GM10266 (cell line): ENCODE data around the gene CNTNAP2.
"Not testable (repeated sequence)": the region's sequence is repeated elsewhere in the genome, so short reads cannot be mapped to it uniquely, and the experiment has no call there.

Experiments used
- DNase-seq: peaks from one replicate; pipeline ENCODE4 v3.0.0; 2012; ENCODE audit errors: extremely low spot score
- TF ChIP-seq, protein P1 (sequence below): IDR thresholded peaks from 2 replicates; pipeline ENCODE4 v1.5.1; 2012; ENCODE audit warnings: mild to moderate bottlenecking, low read depth; ENCODE audit not compliant: control insufficient read depth, insufficient read depth; ENCODE audit errors: missing control alignments

CNTNAP2 gene

DNA sequence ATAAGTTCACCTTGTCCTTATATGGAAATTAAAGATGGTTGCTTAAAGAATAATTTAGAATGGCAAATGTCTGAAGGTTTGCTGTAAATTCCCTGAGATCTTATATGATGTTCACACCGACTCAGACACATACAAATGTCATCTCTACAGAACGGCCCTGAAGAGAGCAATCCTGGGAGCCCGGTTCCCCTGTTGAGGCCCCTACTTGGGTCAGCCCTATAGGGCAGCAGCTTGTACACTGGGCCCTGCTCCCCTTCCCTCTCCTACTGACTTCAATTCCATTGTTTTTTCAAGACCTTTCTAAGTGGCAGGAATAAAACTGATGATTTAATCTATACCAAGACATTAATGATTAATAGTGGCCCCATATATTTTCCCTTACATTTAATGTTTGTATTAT lies 1660.7 kb downstream of the CNTNAP2 start:
- DNase-seq = no peak
- TF ChIP-seq, protein P1, sequence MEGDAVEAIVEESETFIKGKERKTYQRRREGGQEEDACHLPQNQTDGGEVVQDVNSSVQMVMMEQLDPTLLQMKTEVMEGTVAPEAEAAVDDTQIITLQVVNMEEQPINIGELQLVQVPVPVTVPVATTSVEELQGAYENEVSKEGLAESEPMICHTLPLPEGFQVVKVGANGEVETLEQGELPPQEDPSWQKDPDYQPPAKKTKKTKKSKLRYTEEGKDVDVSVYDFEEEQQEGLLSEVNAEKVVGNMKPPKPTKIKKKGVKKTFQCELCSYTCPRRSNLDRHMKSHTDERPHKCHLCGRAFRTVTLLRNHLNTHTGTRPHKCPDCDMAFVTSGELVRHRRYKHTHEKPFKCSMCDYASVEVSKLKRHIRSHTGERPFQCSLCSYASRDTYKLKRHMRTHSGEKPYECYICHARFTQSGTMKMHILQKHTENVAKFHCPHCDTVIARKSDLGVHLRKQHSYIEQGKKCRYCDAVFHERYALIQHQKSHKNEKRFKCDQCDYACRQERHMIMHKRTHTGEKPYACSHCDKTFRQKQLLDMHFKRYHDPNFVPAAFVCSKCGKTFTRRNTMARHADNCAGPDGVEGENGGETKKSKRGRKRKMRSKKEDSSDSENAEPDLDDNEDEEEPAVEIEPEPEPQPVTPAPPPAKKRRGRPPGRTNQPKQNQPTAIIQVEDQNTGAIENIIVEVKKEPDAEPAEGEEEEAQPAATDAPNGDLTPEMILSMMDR = no peak

DNA sequence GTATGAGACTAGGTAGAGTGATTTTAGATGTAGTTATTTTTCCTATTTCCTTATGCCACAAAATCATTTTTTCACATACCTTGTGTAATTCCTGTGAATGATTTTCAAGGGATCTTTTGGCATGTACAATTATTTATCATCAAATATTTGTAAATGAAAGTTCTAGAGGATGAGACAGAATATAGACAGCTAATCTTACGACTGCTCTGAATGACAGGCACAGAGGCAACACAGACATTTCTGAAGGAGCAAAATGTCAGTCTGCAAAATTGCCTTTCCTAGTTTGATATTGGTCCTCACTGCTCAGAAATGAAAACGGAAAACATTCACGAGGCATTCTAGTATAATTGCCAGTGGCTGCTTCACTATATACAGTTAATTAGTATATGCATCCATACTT lies 1663.3 kb downstream of the CNTNAP2 start:
- no peak for DNase-seq
- TF ChIP-seq, protein P1 = no peak

DNA sequence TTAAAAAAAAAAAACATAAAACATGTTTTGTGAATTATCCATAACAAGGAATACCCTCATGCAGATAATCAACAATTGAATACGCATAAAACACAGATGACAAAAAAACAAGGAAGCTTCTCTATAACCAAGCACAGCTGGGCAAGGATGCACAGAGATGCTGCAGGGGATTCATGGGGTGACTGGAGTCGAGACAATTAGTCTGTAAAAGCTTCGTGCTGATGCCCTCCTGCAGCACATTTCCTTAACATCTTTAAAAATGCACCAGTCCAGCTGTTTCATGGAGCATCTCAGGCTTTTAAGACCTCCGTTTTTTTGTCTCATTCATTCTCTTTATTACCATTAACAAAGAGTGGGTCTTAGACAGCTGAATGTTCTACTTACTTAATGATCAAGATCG lies 1680.0 kb downstream of the CNTNAP2 start:
- TF ChIP-seq, protein P1 = no peak
- DNase-seq = no peak

DNA sequence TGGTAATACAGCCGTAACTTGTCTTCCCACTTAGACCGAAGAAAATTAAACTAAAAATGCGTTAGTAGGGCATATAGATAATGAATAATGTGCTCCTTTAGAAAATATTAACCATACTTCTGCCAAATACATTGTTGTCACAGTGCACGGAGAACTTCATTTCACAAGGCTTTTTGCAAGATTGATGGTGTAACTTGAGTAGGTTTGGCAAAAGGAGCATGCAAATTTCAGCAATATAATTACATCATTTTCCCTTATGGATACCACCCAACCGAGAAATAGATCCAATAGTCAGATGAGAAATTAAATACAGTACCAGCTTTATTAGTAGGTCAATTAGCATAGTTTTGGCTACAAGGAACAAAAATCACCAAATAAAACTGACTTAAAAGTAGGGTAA lies 1681.4 kb downstream of the CNTNAP2 start:
- DNase-seq = no peak
- TF ChIP-seq, protein P1 = no peak

DNA sequence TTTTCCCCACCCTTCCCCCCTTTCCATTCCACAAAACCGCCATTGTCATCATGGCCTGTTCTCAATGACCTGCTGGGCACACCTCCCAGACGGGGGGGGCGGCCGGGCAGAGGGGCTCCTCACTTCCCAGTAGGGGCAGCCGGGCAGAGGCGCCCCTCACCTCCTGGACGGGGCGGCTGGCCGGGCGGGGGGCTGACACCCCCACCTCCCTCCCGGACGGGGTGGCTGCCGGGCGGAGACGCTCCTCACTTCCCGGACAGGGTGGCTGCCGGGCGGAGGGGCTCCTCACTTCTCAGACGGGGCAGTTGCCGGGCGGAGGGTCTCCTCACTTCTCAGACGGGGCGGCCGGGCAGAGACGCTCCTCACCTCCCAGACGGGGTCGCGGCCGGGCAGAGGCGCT lies 1685.2 kb downstream of the CNTNAP2 start:
- DNase-seq = not testable (repeated sequence)

DNA sequence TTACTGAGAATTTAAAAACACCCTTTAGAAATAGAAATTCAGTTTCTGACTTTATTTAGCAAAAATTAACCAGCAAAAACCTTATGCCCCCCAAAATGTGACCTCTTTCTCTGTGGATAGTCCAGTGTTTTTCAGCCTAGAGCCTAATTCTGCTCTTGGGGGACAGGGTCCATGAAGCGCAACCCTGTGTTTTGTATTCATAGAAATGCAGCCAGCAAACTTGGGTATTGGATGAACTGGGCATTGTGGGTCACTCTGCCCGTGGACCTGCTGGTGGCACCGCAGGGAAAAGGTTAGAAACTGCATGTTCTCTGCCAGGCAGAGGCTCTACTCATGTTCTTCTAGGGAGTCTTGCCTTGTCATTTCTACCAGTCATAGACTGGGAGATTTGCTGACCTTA lies 1686.5 kb downstream of the CNTNAP2 start:
- DNase-seq = no peak
- TF ChIP-seq, protein P1 = no peak

DNA sequence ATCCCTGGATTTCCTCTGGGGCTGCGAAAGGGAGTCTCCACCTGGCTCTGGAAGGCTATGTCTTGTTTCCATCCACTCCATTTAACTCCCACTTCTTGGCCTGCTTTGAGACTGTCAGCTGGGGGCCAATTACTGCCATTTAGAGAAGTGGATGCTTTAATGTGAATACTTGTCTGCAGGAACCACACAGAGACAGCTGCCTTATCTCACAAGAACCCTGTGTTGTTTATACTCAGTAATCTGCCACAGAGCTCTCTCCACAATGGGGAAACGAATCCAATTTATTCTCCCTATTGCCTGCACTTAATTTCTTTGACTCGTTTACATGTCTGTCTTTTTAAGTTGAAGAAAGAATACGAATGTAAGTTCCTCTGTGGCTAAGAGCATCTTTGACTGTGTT lies 1687.0 kb downstream of the CNTNAP2 start:
- TF ChIP-seq, protein P1 = no peak
- DNase-seq = no peak

DNA sequence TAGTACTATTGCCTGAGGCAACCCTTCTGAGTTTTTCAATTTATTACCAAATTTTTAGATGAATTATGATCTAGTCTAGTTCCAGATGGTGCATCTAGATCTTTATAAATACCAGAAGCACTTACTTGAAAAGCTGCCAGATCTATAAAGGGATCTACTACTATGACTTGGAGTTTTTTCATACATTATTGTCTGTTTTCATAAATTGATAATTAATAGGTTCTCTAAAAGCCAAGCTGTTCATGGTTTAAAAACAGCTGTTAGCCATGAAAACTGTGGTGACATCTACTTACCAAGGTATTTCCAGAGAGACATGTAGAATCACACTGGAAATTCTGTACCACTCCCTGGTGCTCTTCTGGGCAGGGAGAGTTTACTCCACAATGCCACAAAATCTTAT lies 1687.4 kb downstream of the CNTNAP2 start:
- TF ChIP-seq, protein P1 = no peak
- DNase-seq = no peak
